Measurements from ENCODE around the gene LIMA1.
A peak's percentile ranks its signal among the peaks of the same experiment; 100 is the strongest.
"Not testable (repeated sequence)": the region's sequence is repeated elsewhere in the genome, so short reads cannot be mapped to it uniquely, and the experiment has no call there.

Gene LIMA1

GRCh38 chr12:50322206-50322605 is 38.9 kb upstream of the LIMA1 start:
- no peak for TF ChIP-seq POLR2A (IDR thresholded peaks at IDR 0.05; ENCODE audit: extremely low read depth, insufficient read length)
- TF ChIP-seq CTCF (IDR thresholded peaks at IDR 0.05; ENCODE audit: low read depth, low read length) = no peak
- no peak for TF ChIP-seq MYC (IDR thresholded peaks at IDR 0.05; ENCODE audit: low read depth, low read length)
- no peak for TF ChIP-seq MAX (IDR thresholded peaks at IDR 0.05; ENCODE audit: low read depth, low read length)
- H3K4me3 ChIP-seq (ENCODE audit: low read depth, low read length) = no peak overlapping the region
- DNase-seq (ENCODE audit: low read depth) = no peak

- DNase-seq (ENCODE audit: low read depth) = no peak
- TF ChIP-seq POLR2A (IDR thresholded peaks at IDR 0.05; ENCODE audit: extremely low read depth, insufficient read length) (no peak), CTCF (IDR thresholded peaks at IDR 0.05; ENCODE audit: low read depth, low read length) (no peak)
- H3K4me3 ChIP-seq (ENCODE audit: low read depth, low read length) = no peak overlapping the region
These were observed 33.9 kb upstream of the LIMA1 start for GRCh38 chr12:50317203-50317602.

GRCh38 chr12:50315803-50316202 is 32.5 kb upstream of the LIMA1 start:
- TF ChIP-seq POLR2A (IDR thresholded peaks at IDR 0.05; ENCODE audit: extremely low read depth, insufficient read length) (no peak), CTCF (IDR thresholded peaks at IDR 0.05; ENCODE audit: low read depth, low read length) (no peak), MYC (IDR thresholded peaks at IDR 0.05; ENCODE audit: low read depth, low read length) (no peak), MAX (IDR thresholded peaks at IDR 0.05; ENCODE audit: low read depth, low read length) (no peak)
- DNase-seq (ENCODE audit: low read depth) = no peak
- no peak overlapping the region for H3K4me3 ChIP-seq (ENCODE audit: low read depth, low read length)

- no peak overlapping the region for H3K4me3 ChIP-seq (ENCODE audit: low read depth, low read length)
- TF ChIP-seq CTCF (IDR thresholded peaks at IDR 0.05; ENCODE audit: low read depth, low read length) = peak; percentile 61
- TF ChIP-seq POLR2A (IDR thresholded peaks at IDR 0.05; ENCODE audit: extremely low read depth, insufficient read length) = no peak
- DNase-seq (ENCODE audit: low read depth) = peak; percentile 64
These were observed 31.5 kb upstream of the LIMA1 start for GRCh38 chr12:50314636-50315312.

GRCh38 chr12:50313971-50314370 is 30.7 kb upstream of the LIMA1 start:
- DNase-seq (ENCODE audit: low read depth); H3K4me3 ChIP-seq (ENCODE audit: low read depth, low read length): not testable (repeated sequence)

- H3K4me3 ChIP-seq (ENCODE audit: low read depth, low read length) = no peak overlapping the region
- no peak for DNase-seq (ENCODE audit: low read depth)
- TF ChIP-seq CTCF (IDR thresholded peaks at IDR 0.05; ENCODE audit: low read depth, low read length) (no peak), POLR2A (IDR thresholded peaks at IDR 0.05; ENCODE audit: extremely low read depth, insufficient read length) (no peak), MYC (IDR thresholded peaks at IDR 0.05; ENCODE audit: low read depth, low read length) (no peak), MAX (IDR thresholded peaks at IDR 0.05; ENCODE audit: low read depth, low read length) (no peak)
These were observed 30.1 kb upstream of the LIMA1 start for GRCh38 chr12:50313256-50313931.

- not testable (repeated sequence) for DNase-seq (ENCODE audit: low read depth)
These were observed 28.7 kb upstream of the LIMA1 start for GRCh38 chr12:50311858-50312609.

More at GRCh38 chr12:50311858-50312609, 28.7 kb upstream of the LIMA1 start:
- H3K4me3 ChIP-seq (ENCODE audit: low read depth, low read length) = not testable (repeated sequence)

Data from NB4 (cell line).